ENCODE measurements around the gene PTMS.

Gene PTMS

DNA sequence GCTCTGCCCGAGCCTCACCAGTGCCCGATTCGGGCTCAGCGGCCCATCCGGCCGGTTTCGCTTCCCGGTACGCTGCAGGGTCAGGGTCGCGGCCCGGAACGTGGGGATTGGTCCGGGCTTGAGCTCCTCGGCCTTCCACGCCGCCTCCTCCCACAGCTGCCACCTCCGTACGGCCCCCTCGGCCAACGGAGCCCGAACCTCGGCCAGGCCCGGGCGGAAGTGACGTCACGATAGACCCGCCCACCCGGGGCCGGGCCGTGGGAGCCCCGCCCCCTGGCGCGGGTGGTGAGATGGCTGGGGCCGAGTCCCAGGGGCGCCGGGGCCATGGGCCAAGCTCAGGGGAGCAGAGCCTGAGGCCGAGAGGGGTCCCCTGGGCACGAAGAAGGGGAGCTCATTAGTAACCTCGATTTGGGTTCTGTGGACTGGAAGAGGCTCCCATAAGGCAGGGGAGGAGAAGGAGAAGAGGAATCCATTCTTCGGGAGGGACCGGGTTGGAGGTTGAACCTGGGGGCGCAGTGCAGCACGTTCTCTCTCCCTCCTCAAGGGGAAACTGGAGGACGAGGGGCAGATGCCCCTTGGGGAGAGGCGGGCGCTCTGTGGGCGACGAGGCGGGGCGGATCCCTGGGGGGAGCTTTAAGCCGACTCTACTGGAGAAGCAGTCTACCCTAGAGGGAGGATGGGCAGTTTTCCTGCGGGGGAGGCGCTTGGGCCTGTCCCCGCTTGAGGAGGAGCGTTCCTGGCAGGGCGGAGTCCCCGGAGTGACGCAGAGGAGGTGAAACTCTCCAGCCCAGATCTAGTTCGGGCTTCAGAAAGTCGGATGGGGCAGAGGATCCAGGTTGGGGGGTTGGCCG lies 13.0 kb upstream of the PTMS start, which contains the start of gene MLF2:
Gene MLF2 (minus strand): TSS at position 221 of the 851 bp plus-strand sequence. CDS start 807 bp downstream, outside the sequence.
- Histone ChIP-seq H3K9me3 (ENCODE audit: control insufficient read depth, insufficient read depth, low read length) (no peaks in the 10 kb centered on the region), H3K9ac (ENCODE audit: low read depth, low read length) (peak within 1 kb of the TSS; percentile 86), H3K4me1 (ENCODE audit: control insufficient read depth, insufficient read depth, low read length) (peaks cover 12% of the 10 kb centered on the region), H3K4me3 (ENCODE audit: low read depth, low read length) (peak within 1 kb of the TSS; percentile 93), H3K27ac (ENCODE audit: low read depth, low read length) (peak within 1 kb of the TSS; percentile 98), H3K36me3 (ENCODE audit: control insufficient read depth, insufficient read depth, low read length) (peaks cover 38% of the 10 kb centered on the region), H3K27me3 (ENCODE audit: control insufficient read depth, insufficient read depth, low read length) (no peaks in the 10 kb centered on the region)

DNA sequence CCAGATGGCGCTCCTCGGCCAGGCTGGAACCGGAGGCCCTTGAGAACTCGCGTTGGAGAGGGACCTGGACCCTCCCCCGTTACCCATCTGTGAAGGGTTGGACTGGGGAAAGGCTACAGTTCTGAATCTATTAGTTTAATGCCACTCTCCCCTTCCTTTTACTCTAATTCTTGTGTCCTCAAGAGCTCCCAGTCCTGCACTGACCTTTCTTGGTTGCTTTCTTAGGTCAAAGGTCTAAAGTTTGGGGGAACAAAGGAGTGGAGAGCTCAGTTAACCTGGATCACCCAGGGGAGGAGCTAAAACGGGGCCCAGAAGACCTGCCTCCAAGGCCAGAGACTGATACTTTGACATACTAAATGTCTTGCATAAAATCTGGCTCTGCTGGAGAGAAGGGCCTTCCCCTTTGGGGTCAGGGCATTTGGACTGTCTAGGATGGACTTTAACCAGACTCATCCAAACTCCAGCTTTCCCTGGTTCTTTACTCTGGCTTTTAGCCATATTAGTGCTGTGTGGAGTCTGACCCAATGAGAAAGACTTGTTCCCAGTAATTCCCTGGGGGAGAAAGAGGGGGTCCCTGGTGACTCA lies 12.3 kb upstream of the PTMS start:
- no peak overlapping the region for H3K9ac ChIP-seq (ENCODE audit: low read depth, low read length)

DNA sequence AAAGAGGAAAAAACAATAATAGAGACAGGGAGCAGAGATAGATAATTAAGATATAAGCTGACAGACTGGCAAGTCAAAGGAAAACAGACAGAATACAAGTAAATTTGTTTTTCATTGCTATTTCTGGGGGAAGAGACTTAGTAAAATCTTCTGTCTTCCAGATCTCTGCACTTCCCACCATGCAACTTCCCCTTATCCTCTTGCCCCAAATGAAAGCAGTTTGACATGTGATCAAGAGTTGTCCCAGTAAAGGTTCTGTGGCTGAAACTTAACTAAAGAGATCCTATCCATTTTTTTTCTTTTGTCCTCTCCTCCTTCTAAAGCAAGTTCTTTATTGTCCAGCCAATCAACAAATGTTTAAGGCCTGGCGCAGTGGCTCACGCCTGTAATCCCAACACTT lies 11.8 kb upstream of the PTMS start:
- Histone ChIP-seq H3K27me3 (ENCODE audit: control insufficient read depth, insufficient read depth, low read length) (no peaks in the 10 kb centered on the region), H3K4me3 (ENCODE audit: low read depth, low read length) (no peak overlapping the region), H3K27ac (ENCODE audit: low read depth, low read length) (no peak overlapping the region), H3K9ac (ENCODE audit: low read depth, low read length) (no peak overlapping the region), H3K4me1 (ENCODE audit: control insufficient read depth, insufficient read depth, low read length) (peaks cover 12% of the 10 kb centered on the region), H3K36me3 (ENCODE audit: control insufficient read depth, insufficient read depth, low read length) (peaks cover 25% of the 10 kb centered on the region), H3K9me3 (ENCODE audit: control insufficient read depth, insufficient read depth, low read length) (no peaks in the 10 kb centered on the region)

More for the DNA sequence above, 12.3 kb upstream of the PTMS start:
- H3K9me3 ChIP-seq (ENCODE audit: control insufficient read depth, insufficient read depth, low read length), result no peaks in the 10 kb centered on the region
- H3K4me3 ChIP-seq (ENCODE audit: low read depth, low read length), result peak overlapping the region; percentile 41
- no peaks in the 10 kb centered on the region for H3K27me3 ChIP-seq (ENCODE audit: control insufficient read depth, insufficient read depth, low read length)
- peak overlapping the region; percentile 98 for H3K27ac ChIP-seq (ENCODE audit: low read depth, low read length)
- H3K36me3 ChIP-seq (ENCODE audit: control insufficient read depth, insufficient read depth, low read length), result peaks cover 30% of the 10 kb centered on the region
- H3K4me1 ChIP-seq (ENCODE audit: control insufficient read depth, insufficient read depth, low read length), result peaks cover 12% of the 10 kb centered on the region

GRCh38 chr12:6757028-6757690 lies 9.0 kb upstream of the PTMS start:
- no peaks in the 10 kb centered on the region for H3K9me3 ChIP-seq (ENCODE audit: control insufficient read depth, insufficient read depth, low read length)
- no peak overlapping the region for H3K9ac ChIP-seq (ENCODE audit: low read depth, low read length)
- H3K36me3 ChIP-seq (ENCODE audit: control insufficient read depth, insufficient read depth, low read length), result no peaks in the 10 kb centered on the region
- H3K4me3 ChIP-seq (ENCODE audit: low read depth, low read length), result no peak overlapping the region
- H3K4me1 ChIP-seq (ENCODE audit: control insufficient read depth, insufficient read depth, low read length), result peaks cover 9% of the 10 kb centered on the region
- no peak overlapping the region for H3K27ac ChIP-seq (ENCODE audit: low read depth, low read length)
- H3K27me3 ChIP-seq (ENCODE audit: control insufficient read depth, insufficient read depth, low read length), result no peaks in the 10 kb centered on the region

- Histone ChIP-seq H3K27ac (ENCODE audit: low read depth, low read length) (no peak overlapping the region), H3K36me3 (ENCODE audit: control insufficient read depth, insufficient read depth, low read length) (no peaks in the 10 kb centered on the region), H3K9ac (ENCODE audit: low read depth, low read length) (no peak overlapping the region), H3K4me1 (ENCODE audit: control insufficient read depth, insufficient read depth, low read length) (peaks cover 11% of the 10 kb centered on the region), H3K27me3 (ENCODE audit: control insufficient read depth, insufficient read depth, low read length) (no peaks in the 10 kb centered on the region), H3K9me3 (ENCODE audit: control insufficient read depth, insufficient read depth, low read length) (no peaks in the 10 kb centered on the region), H3K4me3 (ENCODE audit: low read depth, low read length) (no peak overlapping the region)
These were observed 7.6 kb upstream of the PTMS start for GRCh38 chr12:6758506-6759095.

GRCh38 chr12:6759741-6760140 lies 6.4 kb upstream of the PTMS start:
- H3K27me3 ChIP-seq (ENCODE audit: control insufficient read depth, insufficient read depth, low read length), result no peaks in the 10 kb centered on the region
- no peak overlapping the region for H3K9ac ChIP-seq (ENCODE audit: low read depth, low read length)
- H3K36me3 ChIP-seq (ENCODE audit: control insufficient read depth, insufficient read depth, low read length), result no peaks in the 10 kb centered on the region
- H3K4me1 ChIP-seq (ENCODE audit: control insufficient read depth, insufficient read depth, low read length), result peaks cover 9% of the 10 kb centered on the region
- no peak overlapping the region for H3K4me3 ChIP-seq (ENCODE audit: low read depth, low read length)
- H3K9me3 ChIP-seq (ENCODE audit: control insufficient read depth, insufficient read depth, low read length), result no peaks in the 10 kb centered on the region
- H3K27ac ChIP-seq (ENCODE audit: low read depth, low read length), result no peak overlapping the region

DNA sequence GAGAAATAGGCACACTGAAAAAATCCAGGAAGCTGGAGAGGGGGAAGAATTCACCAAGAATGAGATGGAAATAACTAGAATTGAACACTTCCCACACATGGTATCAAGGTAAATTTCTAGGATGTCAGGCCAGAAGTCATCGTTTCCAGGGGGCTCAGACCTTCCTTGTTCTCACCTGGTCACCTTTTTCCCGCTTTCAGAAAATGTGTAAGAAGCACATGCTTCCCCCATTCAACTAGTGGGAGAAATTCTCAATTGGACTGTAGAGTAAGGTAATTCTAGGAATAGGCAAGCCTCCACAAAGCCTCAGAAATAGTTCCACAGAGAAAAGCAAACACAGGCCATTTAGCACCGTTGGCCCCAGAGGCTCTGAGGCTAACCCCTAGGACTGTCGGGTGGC lies 2.8 kb upstream of the PTMS start:
- Histone ChIP-seq H3K36me3 (ENCODE audit: control insufficient read depth, insufficient read depth, low read length) (no peaks in the 10 kb centered on the region), H3K4me3 (ENCODE audit: low read depth, low read length) (no peak overlapping the region), H3K27me3 (ENCODE audit: control insufficient read depth, insufficient read depth, low read length) (peaks cover 3% of the 10 kb centered on the region; the same call in 1 of the 2 replicates), H3K9ac (ENCODE audit: low read depth, low read length) (no peak overlapping the region; the same call in 1 of the 2 replicates), H3K4me1 (ENCODE audit: control insufficient read depth, insufficient read depth, low read length) (peaks cover 24% of the 10 kb centered on the region), H3K27ac (ENCODE audit: low read depth, low read length) (peak overlapping the region; percentile 82), H3K9me3 (ENCODE audit: control insufficient read depth, insufficient read depth, low read length) (no peaks in the 10 kb centered on the region)

DNA sequence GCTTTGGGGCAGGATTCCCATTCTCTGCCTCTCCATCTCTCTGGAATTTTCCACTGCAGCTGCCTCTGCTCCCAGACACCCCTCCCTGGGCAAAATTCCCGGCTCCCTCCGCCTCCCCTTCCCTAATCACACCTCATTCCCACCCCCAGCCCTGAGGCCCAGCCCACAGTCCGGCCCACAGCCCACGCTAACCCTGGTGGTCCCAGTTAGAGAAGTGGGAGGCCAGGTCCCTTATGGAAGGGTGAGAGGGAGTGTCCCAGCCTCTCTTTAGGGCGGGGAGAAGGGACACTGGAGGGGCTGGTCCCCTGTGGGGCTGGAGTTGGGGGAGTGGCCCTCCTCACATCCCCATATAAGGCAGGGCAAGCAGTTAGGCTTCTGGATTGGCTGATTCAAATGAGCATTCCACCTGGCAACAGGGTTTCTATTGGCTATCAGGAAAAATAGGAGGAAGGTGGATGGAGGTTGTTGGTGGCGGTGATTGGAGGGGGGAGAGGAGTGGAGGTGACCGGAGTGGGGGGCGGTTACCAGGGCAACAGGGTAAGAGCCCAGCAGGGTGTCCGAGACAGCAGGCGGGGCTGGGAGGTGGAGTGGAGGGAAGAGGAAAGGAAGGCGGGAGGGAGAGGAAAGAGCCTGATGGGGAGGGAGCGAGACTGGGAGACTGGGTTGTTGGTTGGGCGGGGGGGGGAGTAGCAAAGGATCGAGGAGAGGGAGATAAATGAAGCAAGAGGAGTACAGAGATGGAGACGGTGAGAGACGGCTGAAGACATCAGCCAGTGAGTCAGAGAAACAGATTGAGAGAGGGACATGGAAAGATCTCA lies 1.9 kb upstream of the PTMS start:
- H3K4me1 ChIP-seq (ENCODE audit: control insufficient read depth, insufficient read depth, low read length), result peaks cover 32% of the 10 kb centered on the region
- 0 out of 2 replicates have a peak, but pooled peaks cover under 1% of the 10 kb centered on the region for H3K36me3 ChIP-seq (ENCODE audit: control insufficient read depth, insufficient read depth, low read length)
- peak overlapping the region; percentile 18 for H3K4me3 ChIP-seq (ENCODE audit: low read depth, low read length)
- H3K9me3 ChIP-seq (ENCODE audit: control insufficient read depth, insufficient read depth, low read length), result no peaks in the 10 kb centered on the region
- peak overlapping the region; percentile 82 for H3K27ac ChIP-seq (ENCODE audit: low read depth, low read length)
- no peak overlapping the region for H3K9ac ChIP-seq (ENCODE audit: low read depth, low read length)
- H3K27me3 ChIP-seq (ENCODE audit: control insufficient read depth, insufficient read depth, low read length), result peaks cover 3% of the 10 kb centered on the region; the same call in 1 of the 2 replicates

GRCh38 chr12:6765048-6765633 lies 1.0 kb upstream of the PTMS start:
- Histone ChIP-seq H3K9me3 (ENCODE audit: control insufficient read depth, insufficient read depth, low read length) (no peaks in the 10 kb centered on the region), H3K9ac (ENCODE audit: low read depth, low read length) (no peak overlapping the region; the same call in 1 of the 2 replicates), H3K4me3 (ENCODE audit: low read depth, low read length) (peak overlapping the region; percentile 83), H3K36me3 (ENCODE audit: control insufficient read depth, insufficient read depth, low read length) (peaks cover 9% of the 10 kb centered on the region), H3K4me1 (ENCODE audit: control insufficient read depth, insufficient read depth, low read length) (peaks cover 35% of the 10 kb centered on the region), H3K27me3 (ENCODE audit: control insufficient read depth, insufficient read depth, low read length) (peaks cover 3% of the 10 kb centered on the region; the same call in 1 of the 2 replicates), H3K27ac (ENCODE audit: low read depth, low read length) (peak overlapping the region; percentile 82)
